Measurements from ENCODE around the gene SESTD1. TPM values are rescaled to one million over a fixed set of nuclear protein-coding genes. Genes with fewer than 3 reads are reported as not detected.

Gene SESTD1
- total and polyA plus RNA-seq, 2 of the 8 experiments (the other 6 are each of a cell fraction or from before 2014, with no cell fraction given): 5.2 to 49.6 TPM

- TF ChIP-seq GABPA (IDR thresholded peaks at IDR 0.05; ENCODE audit: borderline replicate concordance, insufficient read depth, low read length) (no peak), ZNF274 (IDR thresholded peaks at IDR 0.05; ENCODE audit: borderline replicate concordance, extremely low read depth, low read length) (no peak)
These were observed 30.8 kb downstream of the SESTD1 start (continued) for GRCh38 chr2:179233626-179234430.
